GM23248 (cell line): ENCODE results near the gene NKAIN2. TPM values are rescaled to one million over a fixed set of nuclear protein-coding genes. Genes with fewer than 3 reads are reported as not detected.

Source experiments
- DNase-seq: peaks from one replicate; pipeline ENCODE4 v3.0.0-alpha.2; 2015
- H2AFZ ChIP-seq: fragments of 200-600 bp; sonication (generic); 2 replicates; pipeline ENCODE4 v1.6.1; 2016; ENCODE audit warnings: antibody characterized with exemption
- H3F3A ChIP-seq: fragments of 200-600 bp; sonication (generic); 2 replicates; pipeline ENCODE4 v1.6.1; 2016; ENCODE audit warnings: mild to moderate bottlenecking, antibody characterized with exemption, mixed run types; ENCODE audit not compliant: insufficient read depth
- H3K27ac ChIP-seq: fragments of 200-600 bp; sonication (generic); 2 replicates; pipeline ENCODE4 v1.5.1; 2016; ENCODE audit warnings: mild to moderate bottlenecking
- H3K27me3 ChIP-seq: fragments of 200-600 bp; sonication (generic); replicated peaks from 2 replicates; pipeline ENCODE4 v1.6.1; 2016; ENCODE audit warnings: mild to moderate bottlenecking; ENCODE audit not compliant: insufficient read depth
- H3K36me3 ChIP-seq: fragments of 200-600 bp; sonication (generic); 2 replicates; pipeline ENCODE4 v1.6.1; 2016; ENCODE audit warnings: low read depth, mild to moderate bottlenecking
- H3K4me1 ChIP-seq: fragments of 200-600 bp; sonication (generic); 2 replicates; pipeline ENCODE4 v1.6.1; 2016; ENCODE audit warnings: mild to moderate bottlenecking; ENCODE audit not compliant: insufficient read depth
- H3K4me2 ChIP-seq: fragments of 200-600 bp; sonication (generic); one replicate; pipeline ENCODE4 v1.6.1; 2016; ENCODE audit warnings: mild to moderate bottlenecking; ENCODE audit not compliant: unreplicated experiment
- H3K4me3 ChIP-seq: fragments of 200-600 bp; sonication (generic); 2 replicates; pipeline ENCODE4 v1.5.1; 2016; ENCODE audit warnings: mild to moderate bottlenecking
- H3K79me2 ChIP-seq: fragments of 200-600 bp; sonication (generic); 2 replicates; pipeline ENCODE4 v1.6.1; 2016; ENCODE audit warnings: mild to moderate bottlenecking; ENCODE audit not compliant: insufficient read depth
- H3K9ac ChIP-seq: fragments of 200-600 bp; sonication (generic); 2 replicates; pipeline ENCODE4 v1.6.1; 2016; ENCODE audit warnings: mild to moderate bottlenecking
- H3K9me2 ChIP-seq: fragments of 200-600 bp; sonication (generic); 2 replicates; pipeline ENCODE4 v1.6.1; 2016; ENCODE audit warnings: mixed run types, mild to moderate bottlenecking, moderate library complexity; ENCODE audit not compliant: insufficient read depth
- H3K9me3 ChIP-seq: fragments of 200-600 bp; sonication (generic); one replicate; pipeline ENCODE4 v1.6.1; 2017; ENCODE audit warnings: low read depth
- H4K20me1 ChIP-seq: fragments of 200-600 bp; sonication (generic); 2 replicates; pipeline ENCODE4 v1.6.0; 2016; ENCODE audit not compliant: insufficient read depth
- EZH2 ChIP-seq: fragments of 200-600 bp; sonication (generic); IDR thresholded peaks from 2 replicates; pipeline ENCODE4 v1.6.1; 2018; ENCODE audit warnings: antibody characterized with exemption, mild to moderate bottlenecking; ENCODE audit not compliant: insufficient read depth, poor library complexity, severe bottlenecking
- EZH2phosphoT487 ChIP-seq: fragments of 200-600 bp; sonication (generic); IDR thresholded peaks from 2 replicates; pipeline ENCODE4 v1.6.1; 2018; ENCODE audit warnings: antibody characterized with exemption, moderate library complexity, mild to moderate bottlenecking, low read depth; ENCODE audit not compliant: insufficient read depth
- WGBS, 2 experiments: methylation state at CpG; one replicate each; pipeline ENCODE4 v1.1.6; 2015 to 2017; ENCODE audit warnings: low lambda C conversion rate in 2 of 2, low coverage in 1 of 2; ENCODE audit errors: missing lambda C conversion rate in 2 of 2; 5-methylcytosine and 5-hydroxymethylcytosine counted together
- in situ Hi-C: fragments of 300-500 bp; cut with MboI; formaldehyde crosslinking; loops from 2 replicates; pipeline ENCODE4 v1.15.0; 2020
- polyA plus RNA-seq: library from polyadenylated mRNA; unstranded; fragments of >200 nt; fragmentation: Nextera tagmentation; extraction: Ambion mirVana; gene quantifications from 2 replicates; pipeline ENCODE4 v1.2.1, GENCODE V29; 2016
- total RNA-seq: library from RNA; depleted of rRNA; stranded (reverse); fragments of >200 nt; shearing (Covaris generic); gene quantifications from 2 replicates; pipeline ENCODE4 v1.2.3, GENCODE V29; 2014

The NKAIN2 gene
- total and polyA plus RNA-seq, 2 experiments from 2014 or later = not detected

DNA sequence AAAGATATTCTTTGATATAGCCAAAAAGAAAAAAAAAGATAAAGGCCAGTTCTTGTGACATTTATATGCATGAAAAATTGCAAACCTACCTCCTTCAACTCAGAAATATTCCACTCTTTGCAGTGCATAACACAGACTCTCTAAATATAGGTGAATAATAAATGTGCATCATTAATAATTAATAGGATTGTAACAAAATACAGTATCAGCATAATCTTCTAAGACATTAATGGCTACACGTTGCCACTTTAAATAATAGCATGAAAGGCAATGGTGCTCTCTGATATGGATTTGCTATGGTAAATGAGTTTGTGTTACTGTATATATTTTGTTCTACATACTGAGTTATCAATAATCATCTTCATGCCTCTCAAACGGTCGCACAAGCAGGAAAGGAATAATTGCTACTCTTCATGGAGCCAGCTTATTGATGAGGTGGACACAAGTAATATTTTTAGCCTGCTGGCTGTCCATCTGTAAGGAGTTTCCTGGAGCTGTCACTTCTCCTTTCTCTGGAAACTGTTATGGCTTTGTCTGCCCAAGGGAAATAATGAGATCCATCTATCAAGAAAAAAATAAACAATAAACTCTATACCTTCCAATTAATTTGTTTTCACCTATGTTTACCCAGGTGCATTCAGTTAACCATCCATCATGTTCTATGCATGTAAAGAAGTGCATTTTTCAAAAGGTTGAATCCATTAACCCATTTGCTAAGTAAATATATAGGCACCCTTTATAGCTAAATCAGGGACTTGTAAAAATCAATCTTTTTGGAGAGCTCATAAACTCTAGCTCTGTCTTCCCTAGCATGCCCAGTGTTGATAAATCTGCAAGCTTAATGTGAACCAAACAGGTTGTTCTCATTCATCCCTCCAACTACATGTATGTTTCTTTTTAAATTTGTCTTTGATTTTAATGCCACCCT is 253.0 kb downstream of the NKAIN2 start:
- Histone ChIP-seq H3K9me3 (no peaks in the 10 kb centered on the region), H3K36me3 (no peaks in the 10 kb centered on the region), H3K79me2 (no peaks in the 10 kb centered on the region), H3K4me1 (no peaks in the 10 kb centered on the region), H2AFZ (no peak overlapping the region), H4K20me1 (no peaks in the 10 kb centered on the region), H3K4me2 (no peak overlapping the region), H3F3A (no peaks in the 10 kb centered on the region), H3K4me3 (no peak overlapping the region), H3K9me2 (no peaks in the 10 kb centered on the region), H3K27me3 (no peaks in the 10 kb centered on the region), H3K9ac (no peak overlapping the region), H3K27ac (no peak overlapping the region)
- no peak for TF ChIP-seq EZH2
- no peak for TF ChIP-seq EZH2phosphoT487
- no peak for DNase-seq
- WGBS, 2 experiments = 6 to 7% methylated on average over 3 of the region's 3 CpGs
- in situ Hi-C loops = no loop called here

DNA sequence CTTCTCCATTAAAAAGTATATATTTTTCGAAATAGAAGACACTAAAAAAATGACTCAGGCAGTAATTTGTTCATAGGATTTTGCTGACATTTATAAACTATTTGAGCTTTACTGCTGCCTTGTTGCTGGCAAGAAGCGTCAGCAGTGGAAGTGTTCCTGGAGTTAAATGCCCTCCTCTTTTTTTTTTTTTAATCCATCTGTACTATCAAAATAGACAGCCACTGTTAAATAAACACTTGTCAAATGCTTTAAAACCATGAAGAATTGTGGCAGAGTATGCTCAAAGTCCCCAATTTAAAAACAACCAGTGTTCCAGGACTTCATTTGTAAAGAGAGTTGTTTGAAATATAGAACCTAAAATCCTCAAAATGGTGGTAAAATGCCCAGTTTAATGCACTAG is 253.8 kb downstream of the NKAIN2 start:
- in situ Hi-C loops = no loop called here
- 17 to 18% methylated on average over 2 of the region's 2 CpGs for WGBS, 2 experiments
- no peak overlapping the region for H3K4me2 ChIP-seq
- TF ChIP-seq EZH2 (no peak), EZH2phosphoT487 (no peak)
- no peaks in the 10 kb centered on the region for H3K79me2 ChIP-seq
- H3K27ac ChIP-seq = no peak overlapping the region
- no peak overlapping the region for H2AFZ ChIP-seq
- no peak for DNase-seq
- no peaks in the 10 kb centered on the region for H3K27me3 ChIP-seq
- H3K4me3 ChIP-seq = no peak overlapping the region
- no peaks in the 10 kb centered on the region for H4K20me1 ChIP-seq
- no peaks in the 10 kb centered on the region for H3K4me1 ChIP-seq
- H3F3A ChIP-seq = no peaks in the 10 kb centered on the region
- no peak overlapping the region for H3K9ac ChIP-seq
- H3K36me3 ChIP-seq = no peaks in the 10 kb centered on the region
- no peaks in the 10 kb centered on the region for H3K9me3 ChIP-seq
- H3K9me2 ChIP-seq = no peaks in the 10 kb centered on the region

DNA sequence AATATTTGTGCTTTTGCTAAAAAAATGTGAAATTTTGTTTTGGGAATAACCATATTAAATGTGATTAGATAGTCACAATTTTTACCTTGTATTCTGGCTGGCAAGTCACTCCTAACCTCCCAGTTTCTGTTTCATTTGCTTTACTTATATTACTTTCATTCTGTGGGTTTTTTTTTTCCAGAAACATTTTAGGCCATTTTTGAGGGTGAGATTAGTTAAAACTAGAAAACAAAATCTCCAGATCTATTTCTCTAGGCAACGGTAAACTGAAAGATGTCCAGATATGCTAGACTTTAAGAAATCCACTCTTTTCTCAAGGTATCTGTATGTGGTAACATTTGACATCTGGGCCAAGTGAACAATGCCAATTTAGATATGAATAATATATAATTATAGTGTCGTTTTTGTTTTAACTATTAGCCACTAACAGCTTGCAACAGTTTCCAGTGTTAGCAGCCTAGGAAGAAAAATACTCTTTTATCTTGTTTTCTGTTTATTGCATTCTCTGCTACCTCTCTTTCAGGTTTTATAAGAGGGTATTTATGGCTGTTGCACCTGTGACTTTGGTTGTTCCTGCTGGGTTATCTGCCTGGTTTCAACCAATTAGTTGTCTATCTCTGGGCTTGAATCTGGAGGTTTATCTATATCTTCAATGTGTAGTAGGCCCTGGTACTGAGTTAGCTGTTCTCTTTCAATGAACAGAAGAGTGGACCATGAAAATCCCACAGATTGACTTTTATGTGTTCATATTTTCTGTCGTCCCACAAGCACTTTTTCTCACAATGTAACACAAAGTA is 260.9 kb downstream of the NKAIN2 start:
- Histone ChIP-seq H4K20me1 (no peaks in the 10 kb centered on the region), H3K36me3 (no peaks in the 10 kb centered on the region), H3K27ac (no peak overlapping the region), H2AFZ (no peak overlapping the region), H3K4me1 (no peaks in the 10 kb centered on the region), H3K4me3 (no peak overlapping the region), H3K9ac (no peak overlapping the region), H3K27me3 (no peaks in the 10 kb centered on the region), H3K9me3 (no peaks in the 10 kb centered on the region), H3K79me2 (no peaks in the 10 kb centered on the region), H3K4me2 (no peak overlapping the region), H3K9me2 (no peaks in the 10 kb centered on the region), H3F3A (no peaks in the 10 kb centered on the region)
- DNase-seq = no peak
- no peak for TF ChIP-seq EZH2phosphoT487
- TF ChIP-seq EZH2 = no peak
- in situ Hi-C loops = no loop called here
- WGBS, 2 experiments = 12 to 27% methylated on average over 3 of the region's 3 CpGs

DNA sequence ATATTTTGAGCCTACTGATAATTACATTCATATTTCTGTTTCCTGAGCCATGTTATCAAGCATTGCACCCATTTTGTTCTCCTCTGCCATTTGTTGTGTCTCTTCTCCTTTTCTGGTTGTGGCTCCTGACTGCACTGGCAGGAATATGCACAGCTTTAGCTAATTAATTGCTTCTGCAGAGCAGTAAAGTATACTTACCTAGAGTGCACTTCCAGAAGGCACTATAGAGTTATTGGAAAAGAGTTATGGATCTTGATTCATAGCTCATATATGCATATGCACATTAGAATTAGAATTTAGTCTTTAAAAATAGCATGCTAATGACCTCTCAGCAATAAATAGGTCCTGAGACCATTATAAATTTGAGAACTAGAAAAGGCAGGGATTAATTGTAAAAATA is 262.6 kb downstream of the NKAIN2 start:
- no peak overlapping the region for H3K4me3 ChIP-seq
- no peaks in the 10 kb centered on the region for H3K9me3 ChIP-seq
- no peaks in the 10 kb centered on the region for H3K79me2 ChIP-seq
- no peaks in the 10 kb centered on the region for H3K4me1 ChIP-seq
- no peaks in the 10 kb centered on the region for H3K36me3 ChIP-seq
- no peak overlapping the region for H2AFZ ChIP-seq
- no peaks in the 10 kb centered on the region for H3F3A ChIP-seq
- H3K9me2 ChIP-seq = no peaks in the 10 kb centered on the region
- DNase-seq = no peak
- no peaks in the 10 kb centered on the region for H3K27me3 ChIP-seq
- in situ Hi-C loops = no loop called here
- H3K27ac ChIP-seq = no peak overlapping the region
- no peaks in the 10 kb centered on the region for H4K20me1 ChIP-seq
- H3K4me2 ChIP-seq = no peak overlapping the region
- TF ChIP-seq EZH2phosphoT487 = no peak
- TF ChIP-seq EZH2 = no peak
- no peak overlapping the region for H3K9ac ChIP-seq
